NCI-H1694 (cell line): ENCODE results near the gene CCDC167.
"Not testable (repeated sequence)": the region's sequence is repeated elsewhere in the genome, so short reads cannot be mapped to it uniquely, and the experiment has no call there.

Source experiments
- DNase-seq: peaks from one replicate; lab custom pipeline; 2025; lab: John Stamatoyannopoulos, UW

CCDC167 gene

DNA sequence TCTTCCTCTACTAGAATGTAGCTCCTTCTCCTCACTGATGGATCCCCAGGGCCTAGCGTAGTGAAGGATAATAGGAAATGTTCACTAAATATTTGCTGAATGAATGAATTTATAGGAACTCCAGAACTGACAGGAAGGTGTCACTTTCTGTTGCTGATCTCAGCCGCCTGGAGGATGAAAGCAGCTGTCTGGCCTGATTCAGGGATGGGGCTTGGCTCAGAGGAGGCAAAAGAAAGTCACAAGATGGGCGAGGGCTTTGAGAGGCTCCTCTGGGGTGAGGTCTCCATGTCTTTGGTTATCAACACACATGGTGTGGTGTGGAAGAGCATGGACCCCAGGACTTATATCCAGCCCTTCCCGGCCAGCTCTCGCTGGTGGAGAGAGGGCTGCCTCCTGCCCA, 11.5 kb upstream of the CCDC167 start:
- no peak for DNase-seq

DNA sequence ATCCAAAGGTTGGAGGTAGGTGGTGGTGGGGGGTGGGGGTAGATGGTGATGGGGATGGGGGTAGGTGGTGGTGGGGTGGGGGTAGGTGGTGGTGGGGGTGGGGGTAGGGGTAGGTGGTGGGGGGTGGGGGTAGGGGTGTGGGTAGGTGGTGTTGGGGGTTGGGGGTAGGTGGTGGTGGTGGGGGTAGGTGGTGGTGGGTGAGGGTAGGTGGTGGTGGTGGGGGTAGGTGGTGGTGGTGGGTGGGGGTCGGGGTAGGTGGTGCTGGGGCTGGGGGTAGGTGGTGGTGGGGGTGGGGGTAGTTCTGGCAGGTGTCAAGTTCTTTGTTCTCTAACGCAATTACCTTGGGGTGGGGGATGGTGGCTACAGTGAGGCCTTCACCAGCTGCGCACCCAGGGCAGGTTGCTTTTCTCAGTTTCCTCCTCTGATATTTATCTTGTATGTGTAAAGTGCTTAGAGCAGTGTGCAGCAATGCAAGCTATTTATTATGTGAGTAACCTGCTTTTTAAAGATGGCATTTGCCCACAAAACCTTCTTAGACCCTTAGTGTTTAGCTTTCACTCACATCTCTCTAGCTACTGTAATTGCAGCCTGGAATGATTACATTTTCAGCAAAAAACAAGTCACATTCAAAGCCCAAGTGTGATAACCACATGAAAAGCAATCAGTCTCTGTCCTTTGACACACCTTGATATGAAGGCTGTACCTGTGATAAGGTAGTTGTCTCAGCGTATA, 8.2 kb upstream of the CCDC167 start:
- no peak for DNase-seq

DNA sequence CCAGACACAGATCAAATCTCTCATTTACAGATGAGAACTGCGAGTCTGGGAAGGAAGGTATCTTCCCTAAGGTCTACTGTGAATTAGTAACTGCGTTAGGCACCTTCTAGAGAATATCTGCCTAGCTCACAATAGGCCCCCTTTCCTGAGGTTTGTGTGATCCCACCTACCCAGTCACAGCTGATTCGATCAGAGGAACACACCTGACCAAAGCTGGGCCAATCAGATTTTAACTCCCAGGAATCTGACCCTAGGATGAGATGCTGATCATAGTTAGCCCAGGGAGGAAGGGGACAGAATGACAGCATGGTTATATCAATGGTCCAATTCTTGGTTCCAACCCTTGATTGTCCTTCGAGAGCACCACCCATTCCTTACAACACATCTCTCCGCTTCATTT, 7.4 kb upstream of the CCDC167 start:
- DNase-seq, result no peak

DNA sequence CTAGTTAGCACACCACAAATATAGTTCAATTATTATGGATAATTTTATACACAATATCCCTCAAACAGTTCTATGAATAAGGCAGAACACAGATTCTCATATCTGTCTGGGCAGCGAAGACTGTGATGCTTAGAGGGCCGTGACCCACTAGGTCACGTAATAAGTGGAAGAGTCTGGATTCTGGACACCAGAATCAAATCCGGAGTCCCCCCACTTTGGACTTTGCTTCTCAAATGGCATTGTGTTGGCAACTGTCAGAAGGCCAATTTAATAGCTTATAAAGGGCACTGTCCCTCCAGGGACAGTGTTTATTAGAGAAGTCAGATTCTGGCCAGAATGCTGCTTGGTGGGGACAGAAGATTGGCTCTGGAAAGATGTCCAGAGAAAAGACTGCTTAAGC, 6.8 kb upstream of the CCDC167 start:
- no peak for DNase-seq

DNA sequence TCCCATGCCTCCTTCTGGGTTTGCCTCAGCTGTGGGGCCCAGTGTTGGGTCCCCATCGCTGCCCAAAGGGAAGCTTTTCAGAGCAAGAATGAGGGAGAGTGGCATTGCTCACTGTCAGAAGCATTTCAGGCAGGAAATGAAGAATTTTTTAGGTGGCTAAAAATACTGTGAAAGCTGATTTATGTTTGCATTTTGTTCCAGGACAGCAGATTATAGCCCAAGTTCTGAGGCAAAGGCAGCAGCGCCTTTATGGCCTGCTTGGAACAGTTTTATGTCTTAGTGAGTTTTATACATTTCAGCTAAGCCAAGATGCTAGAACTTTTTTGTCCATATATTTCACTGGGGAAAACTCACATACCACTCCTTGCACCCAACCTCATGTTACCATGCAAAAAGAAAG, 4.3 kb upstream of the CCDC167 start:
- DNase-seq, result no peak

DNA sequence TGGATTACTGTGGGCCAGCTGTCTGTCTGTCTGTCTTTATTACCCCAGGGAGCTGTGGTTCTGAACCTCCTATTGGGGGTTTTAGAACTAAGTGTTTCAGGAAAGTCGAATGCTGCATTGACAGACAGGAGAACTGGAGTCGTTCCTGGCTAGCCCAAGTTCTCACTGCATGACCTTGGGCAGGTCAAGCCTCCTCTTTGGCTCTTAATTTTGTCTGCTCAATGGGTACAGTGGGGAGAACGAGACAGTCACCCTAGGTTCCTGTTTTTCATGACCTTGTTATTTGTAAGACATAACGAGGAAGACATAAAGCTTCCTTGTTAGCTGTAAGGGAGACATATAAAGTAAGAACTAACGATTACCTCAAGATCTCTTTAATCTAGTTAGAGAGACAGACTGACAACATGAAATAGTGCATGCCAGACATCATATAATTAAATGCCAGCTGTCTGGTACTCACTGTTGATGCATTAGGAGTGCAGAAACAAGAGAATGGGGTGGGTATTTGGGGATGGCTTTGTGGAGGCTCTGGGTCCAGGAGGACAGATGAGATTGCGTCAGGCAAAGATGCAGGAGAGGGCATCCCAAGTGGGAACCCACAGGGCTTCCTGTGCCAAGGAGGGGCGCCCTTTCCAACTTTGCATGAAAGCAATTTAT, 3.7 kb upstream of the CCDC167 start:
- DNase-seq, result peak; percentile 40

DNA sequence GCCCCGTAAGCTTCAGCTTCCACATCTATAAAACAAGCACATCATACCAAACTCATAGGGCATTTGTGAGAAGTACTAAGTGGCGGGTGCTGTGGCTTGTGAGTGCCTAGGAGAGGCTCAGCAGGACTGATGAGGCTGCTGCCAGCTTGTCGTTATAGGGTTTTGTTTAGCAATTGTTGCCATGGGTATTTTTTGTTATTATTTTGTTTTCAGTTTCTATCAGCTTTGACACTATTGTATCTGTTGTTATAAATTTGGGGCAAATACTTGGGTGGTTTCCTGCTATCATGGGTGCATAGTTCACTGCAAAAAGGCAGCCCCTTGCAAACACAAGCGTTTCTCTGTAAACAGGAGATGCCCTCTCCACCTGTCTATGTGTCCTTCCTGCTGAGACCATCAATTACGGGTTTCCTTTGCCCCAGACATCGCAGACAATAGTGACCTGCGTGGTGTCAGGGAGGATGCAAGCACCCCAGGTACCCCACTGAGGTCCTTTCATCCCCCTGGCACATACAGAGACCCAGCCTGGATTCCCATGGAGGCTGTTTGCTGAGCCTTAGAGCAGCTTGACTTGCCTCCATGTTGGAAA, 3.1 kb upstream of the CCDC167 start:
- no peak for DNase-seq

DNA sequence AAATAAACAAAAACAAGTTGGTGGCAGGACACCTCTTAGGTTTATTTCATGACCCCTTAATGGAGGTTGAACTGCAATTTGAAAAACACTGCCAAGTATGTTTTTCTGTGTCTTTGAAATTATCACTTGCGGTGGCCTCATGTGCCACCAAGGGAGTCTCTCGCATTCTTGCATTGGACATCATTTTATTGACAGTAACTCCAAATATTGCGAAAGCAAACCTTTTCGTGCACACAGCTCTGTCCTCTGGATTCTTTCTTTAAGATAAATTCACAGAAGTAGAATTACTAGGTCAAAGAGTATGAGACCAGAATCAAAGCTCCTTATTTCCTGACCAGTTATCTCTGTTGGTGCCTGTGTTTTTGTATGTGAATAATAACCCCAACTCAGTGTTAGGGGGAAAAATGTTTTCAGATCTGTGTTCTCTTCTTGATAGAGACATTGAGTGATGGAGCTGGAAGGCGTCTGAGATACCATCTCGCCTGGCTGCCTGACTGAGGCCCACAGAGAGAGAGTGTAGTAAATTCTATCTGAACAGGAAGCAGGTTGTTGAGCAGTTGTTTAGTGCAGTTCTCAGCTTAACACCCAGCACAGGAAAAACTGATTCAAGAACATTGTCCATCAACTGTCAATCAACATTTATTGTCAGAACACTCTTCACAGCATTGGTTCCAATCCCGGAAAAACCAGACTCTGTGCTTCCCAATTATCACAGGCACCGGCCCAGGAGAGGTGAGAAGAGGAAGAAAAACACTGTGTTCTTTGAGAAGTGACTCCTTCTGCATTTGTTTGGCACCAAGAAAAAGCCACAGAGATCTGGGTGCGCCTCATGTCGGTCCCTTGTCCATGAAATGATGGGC, 2.2 kb upstream of the CCDC167 start:
- no peak for DNase-seq

DNA sequence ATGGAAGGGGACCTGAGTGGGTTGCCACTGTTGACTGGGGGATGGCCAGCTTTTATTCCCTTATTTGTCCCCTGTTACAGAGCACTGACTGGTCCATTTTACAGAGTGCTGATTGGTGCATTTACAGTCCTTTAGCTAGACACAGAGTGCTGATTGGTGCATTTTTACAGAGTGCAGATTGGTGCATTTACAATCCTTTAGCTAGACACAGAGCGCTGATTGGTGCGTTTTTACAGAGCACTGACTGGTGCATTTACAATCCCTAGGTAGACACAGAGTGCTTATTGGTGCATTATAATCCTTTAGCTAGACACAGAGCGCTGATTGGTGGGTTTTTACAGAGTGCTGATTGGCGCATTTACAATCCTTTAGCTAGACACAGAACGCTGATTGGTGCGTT, 1.2 kb upstream of the CCDC167 start:
- DNase-seq, result not testable (repeated sequence)

DNA sequence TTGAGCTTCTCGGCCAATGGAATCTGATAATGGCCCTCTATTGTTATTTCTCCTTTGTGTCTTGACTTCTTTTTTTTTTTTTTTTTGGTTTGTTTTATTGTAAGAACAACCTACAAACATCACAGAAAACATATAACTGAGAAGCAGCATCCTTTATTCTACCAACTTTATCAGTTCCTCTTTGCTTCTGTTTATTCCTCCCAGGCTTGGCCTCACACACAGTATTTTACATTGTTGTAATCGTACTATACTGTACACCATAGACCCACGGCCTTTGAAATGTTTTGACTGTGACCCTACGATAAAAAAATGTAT, 558 bp upstream of the CCDC167 start:
- no peak for DNase-seq

DNA sequence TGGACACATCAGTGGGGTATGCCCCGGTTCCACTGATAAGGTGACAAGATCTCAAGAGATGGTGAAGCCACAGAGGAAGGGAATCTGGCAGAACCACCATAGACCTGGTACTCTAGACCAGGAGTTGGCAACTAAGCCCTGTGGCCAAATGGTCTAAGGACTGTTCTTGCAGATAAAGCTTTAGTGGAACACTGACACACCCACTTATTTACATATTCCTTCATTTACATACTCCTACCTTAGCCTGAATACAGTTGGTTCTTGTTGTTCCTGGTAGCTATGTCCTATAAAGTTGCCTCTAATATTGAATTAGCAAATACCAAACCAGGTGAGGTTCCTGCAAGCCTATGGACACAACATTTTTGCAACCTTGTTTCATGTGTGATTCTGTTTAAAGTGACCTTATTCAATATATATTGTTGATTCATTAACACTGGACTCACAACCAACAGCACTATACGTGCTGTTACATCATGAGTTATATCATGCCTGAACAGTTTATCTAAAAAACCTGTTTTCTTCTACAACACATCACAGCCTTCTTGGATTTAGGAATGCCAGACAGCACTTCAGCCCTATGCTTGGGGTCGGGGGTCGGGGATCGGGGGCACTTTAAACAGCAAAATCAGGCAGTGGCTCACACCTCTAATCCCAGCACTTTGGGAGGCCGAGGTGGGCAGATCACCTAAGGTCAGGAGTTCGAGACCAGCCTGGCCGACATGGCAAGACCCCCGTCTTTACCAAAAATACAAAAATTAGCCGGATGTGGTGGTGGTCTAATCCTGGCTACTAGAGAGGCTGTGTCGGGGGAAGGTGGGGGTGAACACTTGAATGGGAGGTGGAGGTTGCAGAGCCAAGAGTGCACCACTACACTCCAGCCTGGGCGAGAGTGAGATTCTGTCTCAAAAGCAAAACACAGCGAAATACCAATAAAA, 2.5 kb downstream of the CCDC167 start:
- no peak for DNase-seq

DNA sequence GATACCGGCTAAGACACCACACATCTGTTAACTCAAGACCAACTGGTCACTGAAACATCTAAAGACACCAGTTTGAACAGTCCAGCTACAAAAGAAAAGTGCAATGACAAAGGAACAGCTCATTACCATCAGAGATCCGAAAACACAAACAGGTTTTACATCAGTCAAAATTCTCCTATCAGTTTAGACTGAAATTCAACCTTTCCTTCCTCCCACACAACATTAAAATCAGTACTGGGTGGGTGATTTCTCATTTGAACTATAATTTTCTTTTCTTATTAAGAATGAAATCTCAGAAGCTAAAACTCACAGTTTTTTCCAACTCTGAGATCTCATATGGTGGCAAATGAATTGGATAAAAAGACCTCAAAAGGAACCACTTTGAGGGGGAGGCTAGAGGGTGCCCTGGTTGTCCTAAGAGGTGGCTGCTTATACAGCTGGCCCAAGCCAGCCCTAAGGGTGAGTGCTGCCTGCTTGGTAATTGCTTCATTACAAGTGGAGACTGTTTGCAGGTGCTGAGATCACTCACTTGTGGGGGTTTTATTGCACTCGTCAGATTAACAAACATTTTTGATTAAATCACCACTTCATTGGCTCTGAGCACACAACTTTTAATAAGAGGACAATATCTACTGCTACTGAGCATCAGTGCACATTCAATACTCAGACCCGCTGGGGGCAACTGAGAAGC, 4.3 kb downstream of the CCDC167 start:
- no peak for DNase-seq

DNA sequence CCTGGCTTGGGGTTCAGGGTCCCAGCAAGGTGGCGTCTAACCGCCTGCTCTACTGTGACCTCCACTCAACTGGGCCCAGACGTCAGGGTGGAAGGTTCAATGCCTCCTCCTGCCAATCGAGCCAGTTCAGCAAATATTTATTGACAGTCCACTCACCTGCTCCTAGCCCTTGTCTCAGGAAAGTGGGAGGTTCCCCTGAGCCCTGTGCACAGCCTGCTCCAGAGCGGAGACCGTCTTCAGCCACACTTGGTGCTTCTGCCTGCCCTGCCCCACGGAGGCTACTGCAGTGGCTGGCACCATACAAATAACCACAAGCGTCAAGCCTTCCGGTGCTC, 6.1 kb downstream of the CCDC167 start:
- DNase-seq, result no peak

DNA sequence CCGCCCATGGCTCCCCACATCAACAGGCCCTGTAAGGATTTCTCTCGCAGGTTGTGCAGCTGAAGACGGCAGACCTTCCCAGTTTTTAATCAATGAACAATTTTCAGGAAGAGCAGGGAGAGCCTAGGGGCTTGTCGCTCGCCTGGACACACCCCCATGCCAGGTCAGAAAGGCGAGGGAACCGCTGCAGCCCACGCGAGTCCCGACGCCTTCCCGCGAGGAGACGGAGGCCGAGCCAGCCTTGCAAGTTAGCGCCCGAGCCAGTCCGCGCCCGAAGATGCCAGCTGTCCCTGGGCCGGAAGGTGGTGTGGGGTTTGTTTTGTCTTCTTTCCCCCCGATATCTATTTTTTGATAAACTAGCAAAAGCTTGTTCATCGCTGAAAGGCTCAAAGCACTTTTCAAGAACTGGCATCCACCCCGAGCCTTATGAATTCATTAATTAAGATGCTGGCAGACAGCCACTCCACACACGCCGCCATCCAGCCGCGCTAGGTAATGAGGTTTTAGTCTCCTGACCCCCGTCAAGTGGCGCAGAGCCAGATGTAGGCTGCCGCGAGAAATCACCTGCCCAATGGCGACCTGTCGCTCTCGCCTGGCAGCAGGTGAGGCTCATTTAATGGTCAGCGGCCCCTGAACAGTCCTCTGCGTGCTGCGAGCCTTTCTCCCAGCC, 6.6 kb downstream of the CCDC167 start:
- peak; percentile 33 for DNase-seq

DNA sequence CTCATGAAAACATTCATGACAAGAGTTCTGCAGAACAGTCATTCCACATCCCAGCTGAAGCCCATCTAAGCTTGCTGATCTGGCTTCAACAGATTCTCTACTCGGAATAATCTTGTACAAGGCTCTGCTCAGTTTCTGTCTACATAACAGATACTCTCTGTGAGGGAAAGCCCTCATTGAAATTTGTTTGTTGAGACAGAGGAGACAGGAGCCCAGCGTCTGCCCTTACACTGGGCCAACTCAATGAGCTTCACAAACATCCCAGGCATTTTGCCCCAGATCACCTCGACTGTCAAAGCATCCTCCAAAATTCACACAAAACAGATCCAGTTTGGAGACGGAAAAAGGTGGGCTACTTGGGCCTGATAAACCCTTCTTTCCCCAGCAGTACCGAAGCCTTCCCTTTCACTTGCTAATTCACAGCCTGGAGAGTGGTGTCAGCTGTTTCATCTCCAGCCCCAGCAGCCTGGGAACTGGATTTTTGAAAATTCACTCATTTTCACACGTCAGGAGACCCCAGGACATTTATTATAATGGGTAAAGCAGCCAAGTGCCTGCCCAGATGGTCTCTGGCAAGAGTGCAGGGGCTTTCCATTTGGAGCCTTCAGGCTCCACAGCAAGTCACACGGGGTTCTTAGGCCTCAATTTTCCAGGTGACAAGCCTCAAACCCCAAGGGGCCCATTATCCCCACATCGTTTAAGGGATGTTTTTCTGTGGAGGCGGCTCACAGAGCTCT, 7.3 kb downstream of the CCDC167 start:
- DNase-seq, result peak; percentile 80

DNA sequence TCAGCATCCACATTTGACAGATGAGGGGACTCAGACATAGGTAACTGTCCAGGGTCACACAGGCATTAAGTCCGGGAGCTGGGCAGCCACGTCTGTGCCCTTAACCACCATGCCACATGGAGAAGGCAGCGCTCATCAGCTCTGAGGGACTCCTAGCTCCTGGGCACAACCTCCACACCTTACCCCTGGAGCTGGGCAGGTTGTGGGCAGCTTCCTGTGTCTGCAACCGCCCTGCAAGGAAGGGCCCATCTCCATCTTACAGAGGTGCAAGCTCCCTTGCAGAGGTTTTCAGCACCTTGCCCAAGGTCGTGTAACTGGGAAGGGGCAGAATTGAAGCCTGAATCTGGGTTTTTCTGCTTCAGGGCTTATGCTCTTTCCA, 7.9 kb downstream of the CCDC167 start:
- no peak for DNase-seq

DNA sequence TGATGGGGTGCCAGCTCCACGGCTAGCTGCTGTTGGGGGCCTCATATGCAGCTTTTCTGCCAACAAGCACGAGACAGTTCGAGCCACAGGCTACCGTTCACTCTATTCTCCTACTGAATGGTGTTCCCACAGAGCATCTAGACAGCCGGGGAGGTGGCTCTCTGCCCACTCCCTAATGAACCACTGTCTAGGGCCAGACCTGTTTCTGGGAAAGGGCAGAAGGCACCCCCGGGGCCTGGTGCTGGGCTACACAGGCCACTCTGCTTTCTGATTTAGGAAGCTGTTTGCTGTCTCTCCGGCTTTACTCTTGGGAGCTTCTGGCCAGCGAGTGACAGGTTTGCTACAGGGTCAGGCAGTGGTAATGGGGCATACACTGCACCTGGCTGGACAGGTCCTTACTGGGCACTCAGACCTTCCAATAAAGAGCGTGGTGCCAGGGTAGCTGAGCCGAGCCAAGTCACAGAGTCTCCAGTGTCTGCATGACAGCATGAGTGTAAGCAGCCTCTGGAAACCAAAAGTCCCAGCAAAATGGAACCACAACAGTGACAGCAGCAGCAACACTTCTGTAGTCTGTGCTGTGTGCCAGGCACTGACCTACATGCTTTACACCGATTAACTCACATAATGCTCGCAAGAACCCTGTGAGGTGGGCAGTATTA, 8.4 kb downstream of the CCDC167 start:
- no peak for DNase-seq

DNA sequence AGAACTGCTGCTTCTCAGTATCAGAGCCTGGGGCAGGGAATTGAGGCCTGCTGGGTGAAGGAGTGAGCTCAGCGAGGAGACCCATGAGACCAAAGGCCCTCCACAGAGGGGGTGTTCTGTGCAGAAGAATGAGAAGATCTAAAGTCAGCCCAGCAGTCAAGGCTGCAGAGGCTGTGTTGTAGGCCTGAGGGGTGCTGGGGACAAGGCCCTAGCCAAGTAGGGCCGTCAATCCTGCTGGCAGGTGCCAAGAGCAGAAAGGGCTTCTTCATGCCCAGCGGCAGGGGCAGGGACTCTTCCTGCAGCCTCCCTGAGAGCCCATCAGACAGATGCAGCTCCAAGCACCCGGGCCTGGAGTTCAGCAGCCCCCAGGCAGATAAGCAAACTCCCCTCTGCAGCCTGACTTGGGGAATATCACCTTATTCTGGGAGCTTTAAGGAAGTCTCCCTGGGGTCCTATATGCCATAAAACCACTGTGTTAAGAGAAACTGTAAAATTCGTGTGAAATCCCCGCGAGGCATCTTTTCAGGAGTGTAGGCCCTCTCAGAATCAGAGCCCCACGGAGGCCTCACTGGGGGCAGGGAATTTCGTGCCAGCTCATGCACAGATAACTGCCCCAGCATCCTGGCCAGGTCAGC, 9.0 kb downstream of the CCDC167 start:
- DNase-seq, result no peak
